K562 (cell line): Measurements from ENCODE around the gene TMEM128. TPM values are rescaled to one million over a fixed set of nuclear protein-coding genes. Genes with fewer than 3 reads are reported as not detected.

Experiments used
- ESRRB ChIP-seq: fragments of 250-450 bp; sonication (Bioruptor Pico); IDR thresholded peaks from 2 replicates; pipeline ENCODE4 v1.5.0; 2020; ENCODE audit warnings: mild to moderate bottlenecking, moderate library complexity, borderline replicate concordance
- PHF20 ChIP-seq: fragments of 450-650 bp; IDR thresholded peaks from 2 replicates; pipeline ENCODE4 v1.6.1; 2018; ENCODE audit not compliant: partially characterized antibody
- RFX7 ChIP-seq: fragments of 250-450 bp; sonication (Bioruptor Pico); IDR thresholded peaks from 2 replicates; pipeline ENCODE4 v1.5.1; 2021; ENCODE audit warnings: mild to moderate bottlenecking
- SRSF3 ChIP-seq: fragments of 200-400 bp; formaldehyde crosslinking; IDR thresholded peaks from 2 replicates; pipeline ENCODE4 v1.6.1; 2016; ENCODE audit warnings: mild to moderate bottlenecking, low read length, moderate library complexity; ENCODE audit not compliant: insufficient read depth
- TEAD4 ChIP-seq, 2 experiments: sonication (generic) in 1 of 2; formaldehyde crosslinking in 1 of 2; IDR thresholded peaks; 2 replicates each; pipeline versions ENCODE4 v1.6.1 to v1.8.0; 2012 to 2022; ENCODE audit warnings: borderline replicate concordance in 1 of 2, inconsistent platforms in 1 of 2, low read length in 1 of 2, mild to moderate bottlenecking in 1 of 2, missing genetic modification reagents in 1 of 2
- XRCC4 ChIP-seq: IDR thresholded peaks from one replicate; pipeline ENCODE4 v1.6.1; 2011; ENCODE audit not compliant: insufficient read depth, insufficient read length; ENCODE audit errors: extremely low read depth
- ZNF707 ChIP-seq: fragments of 250-450 bp; sonication (Bioruptor Pico); conservative IDR thresholded peaks from 2 replicates; pipeline ENCODE4 v1.8.0; 2022; ENCODE audit warnings: inconsistent platforms, mild to moderate bottlenecking, moderate library complexity
- ZNF766 ChIP-seq: fragments of 200-800 bp; sonication (Bioruptor generic); conservative IDR thresholded peaks from 2 replicates; pipeline ENCODE4 v1.6.1; 2016; ENCODE audit warnings: missing genetic modification characterization, missing compliant biosample characterization
- ZNF778 ChIP-seq: fragments of 450-650 bp; formaldehyde crosslinking; IDR thresholded peaks from 2 replicates; pipeline ENCODE4 v1.4.0; 2020; ENCODE audit warnings: mild to moderate bottlenecking, moderate library complexity
- polyA plus RNA-seq, 8 experiments: library from polyadenylated mRNA; depleted of rRNA in 4 of 8; stranded (reverse) in 5 of 8; unstranded in 3 of 8; fragments of >200 nt; fragmentation: Nextera tagmentation in 2 of 8; fragmentation: Illumina TruSeq in 1 of 8; extraction: Ambion mirVana in 2 of 8; extraction: Trizol in 1 of 8; gene quantifications; 2 replicates each; pipeline versions ENCODE4 v1.2.1 to v1.2.3, GENCODE V29; 2011 to 2014; ENCODE audit warnings: inconsistent platforms in 1 of 8, missing spikeins in 1 of 8
- total RNA-seq, 7 experiments: library from RNA; depleted of rRNA in 6 of 7; stranded (reverse); fragments of >200 nt in 6 of 7; fragmentation: Illumina TruSeq in 2 of 7; extraction: Trizol in 2 of 7; gene quantifications; 2 replicates each; pipeline versions ENCODE4 v1.2.1 to v1.2.3, GENCODE V29; 2011 to 2021; ENCODE audit warnings: low replicate concordance in 1 of 7
- TF ChIP-seq, protein P1 (sequence below): fragments of 450-650 bp; IDR thresholded peaks from 2 replicates; pipeline ENCODE4 v1.6.1; 2016; ENCODE audit warnings: low read depth
- TF ChIP-seq, protein P2 (sequence below): fragments of 250-450 bp; sonication (Bioruptor Pico); IDR thresholded peaks from 2 replicates; pipeline ENCODE4 v1.8.0; 2022; ENCODE audit warnings: inconsistent platforms
- TF ChIP-seq, protein P3 (sequence below): fragments of 450-650 bp; formaldehyde crosslinking; IDR thresholded peaks from 2 replicates; pipeline ENCODE4 v1.4.0; 2020; ENCODE audit warnings: mild to moderate bottlenecking, moderate library complexity
- TF ChIP-seq, protein P4 (sequence below): fragments of 450-650 bp; formaldehyde crosslinking; IDR thresholded peaks from 2 replicates; pipeline ENCODE4 v1.4.0; 2020; ENCODE audit warnings: mild to moderate bottlenecking, mixed read lengths

TMEM128 gene
- total and polyA plus RNA-seq, 9 of the 15 experiments (the other 6 are each of a cell fraction or from before 2014, with no cell fraction given) = 9.1 to 40.0 (median 14.3) TPM

DNA sequence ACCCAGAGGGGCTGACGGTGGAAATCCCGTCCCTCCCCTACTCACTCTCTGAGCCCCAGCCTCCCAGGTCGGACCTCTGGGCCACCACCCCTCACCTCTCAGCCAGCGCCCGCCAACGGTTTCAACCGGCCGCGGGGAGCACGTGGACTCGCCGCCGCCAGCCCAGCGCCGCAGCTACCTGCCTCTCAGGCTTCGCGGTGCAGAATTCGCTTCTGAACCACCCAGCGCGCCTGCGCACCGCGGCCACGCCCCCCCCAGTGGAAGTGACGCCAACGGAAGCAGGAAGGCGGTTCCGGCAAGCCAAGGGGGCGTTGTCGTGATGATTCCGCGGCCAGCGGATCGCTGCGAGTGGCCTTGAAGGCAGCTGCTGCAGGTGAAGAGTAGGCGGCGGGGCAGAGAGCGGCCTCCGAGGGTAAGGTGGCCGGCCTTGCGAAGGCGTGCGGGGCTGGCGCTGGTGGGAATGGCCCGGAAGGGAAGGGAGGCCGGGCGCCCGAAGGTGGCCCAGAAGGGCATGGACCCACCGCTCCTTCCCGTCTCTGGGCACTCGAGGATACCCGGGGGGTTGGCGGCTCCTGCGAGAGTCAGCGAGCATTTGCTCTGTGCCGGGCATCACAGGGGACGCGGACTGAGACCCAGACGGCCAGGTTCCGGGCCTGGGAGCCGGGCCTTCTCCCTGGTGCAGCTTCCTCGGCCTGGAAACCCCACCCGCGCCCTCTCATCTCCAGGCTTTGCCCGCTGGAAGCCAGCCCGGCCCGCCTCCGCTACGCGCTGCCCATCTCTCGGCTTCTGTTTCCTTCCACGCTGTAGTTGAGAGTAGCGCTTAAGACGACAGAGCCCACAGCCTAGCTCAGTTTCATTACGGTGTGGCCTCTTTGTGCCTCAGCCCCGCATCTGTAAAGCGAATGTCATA lies 42.2 kb upstream of the TMEM128 start, which contains the start of the genes LYAR and ZBTB49 (continued):
- TF ChIP-seq, protein P1, sequence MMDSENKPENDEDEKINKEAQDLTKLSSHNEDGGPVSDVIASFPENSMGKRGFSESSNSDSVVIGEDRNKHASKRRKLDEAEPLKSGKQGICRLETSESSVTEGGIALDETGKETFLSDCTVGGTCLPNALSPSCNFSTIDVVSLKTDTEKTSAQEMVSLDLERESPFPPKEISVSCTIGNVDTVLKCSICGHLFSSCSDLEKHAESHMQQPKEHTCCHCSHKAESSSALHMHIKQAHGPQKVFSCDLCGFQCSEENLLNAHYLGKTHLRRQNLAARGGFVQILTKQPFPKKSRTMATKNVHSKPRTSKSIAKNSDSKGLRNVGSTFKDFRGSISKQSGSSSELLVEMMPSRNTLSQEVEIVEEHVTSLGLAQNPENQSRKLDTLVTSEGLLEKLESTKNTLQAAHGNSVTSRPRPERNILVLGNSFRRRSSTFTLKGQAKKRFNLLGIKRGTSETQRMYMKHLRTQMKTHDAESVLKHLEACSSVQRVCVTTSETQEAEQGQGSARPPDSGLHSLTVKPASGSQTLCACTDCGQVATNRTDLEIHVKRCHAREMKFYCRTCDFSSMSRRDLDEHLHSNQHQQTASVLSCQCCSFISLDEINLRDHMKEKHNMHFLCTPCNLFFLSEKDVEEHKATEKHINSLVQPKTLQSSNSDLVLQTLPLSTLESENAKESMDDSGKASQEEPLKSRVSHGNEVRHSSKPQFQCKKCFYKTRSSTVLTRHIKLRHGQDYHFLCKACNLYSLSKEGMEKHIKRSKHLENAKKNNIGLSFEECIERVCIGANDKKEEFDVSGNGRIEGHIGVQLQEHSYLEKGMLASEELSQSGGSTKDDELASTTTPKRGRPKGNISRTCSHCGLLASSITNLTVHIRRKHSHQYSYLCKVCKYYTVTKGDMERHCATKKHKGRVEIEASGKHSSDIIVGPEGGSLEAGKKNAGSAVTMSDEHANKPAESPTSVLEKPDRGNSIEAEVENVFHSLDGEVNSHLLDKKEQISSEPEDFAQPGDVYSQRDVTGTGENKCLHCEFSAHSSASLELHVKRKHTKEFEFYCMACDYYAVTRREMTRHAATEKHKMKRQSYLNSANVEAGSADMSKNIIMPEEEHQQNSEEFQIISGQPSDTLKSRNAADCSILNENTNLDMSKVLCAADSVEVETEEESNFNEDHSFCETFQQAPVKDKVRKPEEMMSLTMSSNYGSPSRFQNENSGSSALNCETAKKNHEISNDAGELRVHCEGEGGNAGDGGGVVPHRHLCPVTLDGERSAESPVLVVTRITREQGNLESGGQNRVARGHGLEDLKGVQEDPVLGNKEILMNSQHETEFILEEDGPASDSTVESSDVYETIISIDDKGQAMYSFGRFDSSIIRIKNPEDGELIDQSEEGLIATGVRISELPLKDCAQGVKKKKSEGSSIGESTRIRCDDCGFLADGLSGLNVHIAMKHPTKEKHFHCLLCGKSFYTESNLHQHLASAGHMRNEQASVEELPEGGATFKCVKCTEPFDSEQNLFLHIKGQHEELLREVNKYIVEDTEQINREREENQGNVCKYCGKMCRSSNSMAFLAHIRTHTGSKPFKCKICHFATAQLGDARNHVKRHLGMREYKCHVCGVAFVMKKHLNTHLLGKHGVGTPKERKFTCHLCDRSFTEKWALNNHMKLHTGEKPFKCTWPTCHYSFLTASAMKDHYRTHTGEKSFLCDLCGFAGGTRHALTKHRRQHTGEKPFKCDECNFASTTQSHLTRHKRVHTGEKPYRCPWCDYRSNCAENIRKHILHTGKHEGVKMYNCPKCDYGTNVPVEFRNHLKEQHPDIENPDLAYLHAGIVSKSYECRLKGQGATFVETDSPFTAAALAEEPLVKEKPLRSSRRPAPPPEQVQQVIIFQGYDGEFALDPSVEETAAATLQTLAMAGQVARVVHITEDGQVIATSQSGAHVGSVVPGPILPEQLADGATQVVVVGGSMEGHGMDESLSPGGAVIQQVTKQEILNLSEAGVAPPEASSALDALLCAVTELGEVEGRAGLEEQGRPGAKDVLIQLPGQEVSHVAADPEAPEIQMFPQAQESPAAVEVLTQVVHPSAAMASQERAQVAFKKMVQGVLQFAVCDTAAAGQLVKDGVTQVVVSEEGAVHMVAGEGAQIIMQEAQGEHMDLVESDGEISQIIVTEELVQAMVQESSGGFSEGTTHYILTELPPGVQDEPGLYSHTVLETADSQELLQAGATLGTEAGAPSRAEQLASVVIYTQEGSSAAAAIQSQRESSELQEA = no peak
- TF ChIP-seq SRSF3 (no peak), ZNF778 (CRISPR knock-in tag) (no peak), XRCC4 (no peak), PHF20 (peak; percentile 73), ZNF766 (CRISPR knock-in tag) (no peak), TEAD4 (IDR thresholded peaks at IDR 0.05; ENCODE audit: low read length) (no peak), TEAD4 (CRISPR knock-in tag; IDR thresholded peaks at IDR 0.05; ENCODE audit: borderline replicate concordance) (no peak), ZNF707 (CRISPR knock-in tag) (no peak), ESRRB (CRISPR knock-in tag) (no peak), RFX7 (CRISPR knock-in tag) (no peak)
- TF ChIP-seq, protein P2, sequence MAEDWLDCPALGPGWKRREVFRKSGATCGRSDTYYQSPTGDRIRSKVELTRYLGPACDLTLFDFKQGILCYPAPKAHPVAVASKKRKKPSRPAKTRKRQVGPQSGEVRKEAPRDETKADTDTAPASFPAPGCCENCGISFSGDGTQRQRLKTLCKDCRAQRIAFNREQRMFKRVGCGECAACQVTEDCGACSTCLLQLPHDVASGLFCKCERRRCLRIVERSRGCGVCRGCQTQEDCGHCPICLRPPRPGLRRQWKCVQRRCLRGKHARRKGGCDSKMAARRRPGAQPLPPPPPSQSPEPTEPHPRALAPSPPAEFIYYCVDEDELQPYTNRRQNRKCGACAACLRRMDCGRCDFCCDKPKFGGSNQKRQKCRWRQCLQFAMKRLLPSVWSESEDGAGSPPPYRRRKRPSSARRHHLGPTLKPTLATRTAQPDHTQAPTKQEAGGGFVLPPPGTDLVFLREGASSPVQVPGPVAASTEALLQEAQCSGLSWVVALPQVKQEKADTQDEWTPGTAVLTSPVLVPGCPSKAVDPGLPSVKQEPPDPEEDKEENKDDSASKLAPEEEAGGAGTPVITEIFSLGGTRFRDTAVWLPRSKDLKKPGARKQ = no peak
- TF ChIP-seq, protein P3, sequence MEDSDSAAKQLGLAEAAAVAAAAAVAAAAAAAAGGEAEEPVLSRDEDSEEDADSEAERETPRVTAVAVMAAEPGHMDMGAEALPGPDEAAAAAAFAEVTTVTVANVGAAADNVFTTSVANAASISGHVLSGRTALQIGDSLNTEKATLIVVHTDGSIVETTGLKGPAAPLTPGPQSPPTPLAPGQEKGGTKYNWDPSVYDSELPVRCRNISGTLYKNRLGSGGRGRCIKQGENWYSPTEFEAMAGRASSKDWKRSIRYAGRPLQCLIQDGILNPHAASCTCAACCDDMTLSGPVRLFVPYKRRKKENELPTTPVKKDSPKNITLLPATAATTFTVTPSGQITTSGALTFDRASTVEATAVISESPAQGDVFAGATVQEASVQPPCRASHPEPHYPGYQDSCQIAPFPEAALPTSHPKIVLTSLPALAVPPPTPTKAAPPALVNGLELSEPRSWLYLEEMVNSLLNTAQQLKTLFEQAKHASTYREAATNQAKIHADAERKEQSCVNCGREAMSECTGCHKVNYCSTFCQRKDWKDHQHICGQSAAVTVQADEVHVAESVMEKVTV = no peak
- TF ChIP-seq, protein P4, sequence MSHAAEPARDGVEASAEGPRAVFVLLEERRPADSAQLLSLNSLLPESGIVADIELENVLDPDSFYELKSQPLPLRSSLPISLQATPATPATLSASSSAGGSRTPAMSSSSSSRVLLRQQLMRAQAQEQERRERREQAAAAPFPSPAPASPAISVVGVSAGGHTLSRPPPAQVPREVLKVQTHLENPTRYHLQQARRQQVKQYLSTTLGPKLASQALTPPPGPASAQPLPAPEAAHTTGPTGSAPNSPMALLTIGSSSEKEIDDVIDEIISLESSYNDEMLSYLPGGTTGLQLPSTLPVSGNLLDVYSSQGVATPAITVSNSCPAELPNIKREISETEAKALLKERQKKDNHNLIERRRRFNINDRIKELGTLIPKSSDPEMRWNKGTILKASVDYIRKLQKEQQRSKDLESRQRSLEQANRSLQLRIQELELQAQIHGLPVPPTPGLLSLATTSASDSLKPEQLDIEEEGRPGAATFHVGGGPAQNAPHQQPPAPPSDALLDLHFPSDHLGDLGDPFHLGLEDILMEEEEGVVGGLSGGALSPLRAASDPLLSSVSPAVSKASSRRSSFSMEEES (CRISPR knock-in tag) = no peak
